NCI-H82 (cell line): ENCODE results near the gene SPATA45.

Experiments used
- DNase-seq: peaks from one replicate; lab custom pipeline; 2025; lab: John Stamatoyannopoulos, UW

SPATA45 gene

DNA sequence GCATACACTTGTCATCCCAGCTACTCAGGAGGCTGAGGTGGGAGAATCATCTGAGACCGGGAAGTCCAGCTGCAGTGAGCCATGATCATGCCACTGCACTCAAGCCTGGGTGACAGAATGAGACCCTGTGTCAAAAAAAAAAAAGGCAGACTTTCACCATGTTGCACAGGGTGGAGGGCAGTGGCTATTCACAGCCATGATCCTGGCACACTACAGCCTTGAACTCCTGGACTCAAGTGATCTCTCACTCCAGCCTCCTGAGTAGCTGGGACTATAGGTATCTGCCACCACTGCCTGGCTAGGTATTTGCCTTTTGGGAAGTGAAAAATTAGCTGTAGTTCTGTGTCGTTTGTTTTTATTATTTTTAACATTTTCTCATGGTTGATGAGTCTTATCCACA lies 19.1 kb downstream of the SPATA45 start:
- DNase-seq: peak; percentile 64

DNA sequence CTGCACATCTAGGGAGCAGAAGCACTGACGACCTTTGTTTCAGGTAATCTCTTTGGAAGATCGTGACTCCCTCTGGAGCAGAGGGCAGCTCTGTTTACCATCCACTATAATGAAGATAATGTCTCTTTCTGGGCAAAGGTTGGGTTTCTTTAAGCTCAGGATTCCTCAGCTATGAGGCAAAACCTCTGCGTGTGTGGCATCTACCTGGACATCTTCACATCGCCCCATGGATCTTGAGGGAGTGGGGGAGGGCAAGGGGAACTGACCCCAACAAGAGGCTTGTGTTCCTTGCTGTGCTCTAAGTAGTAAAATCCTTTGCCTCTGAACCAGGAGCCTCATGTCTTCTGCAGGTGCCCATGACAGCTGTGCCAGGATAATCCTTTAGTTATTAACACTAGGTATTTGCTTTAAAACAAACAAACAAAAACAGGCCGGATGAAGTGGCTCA lies 19.6 kb downstream of the SPATA45 start:
- DNase-seq: peak; percentile 97

DNA sequence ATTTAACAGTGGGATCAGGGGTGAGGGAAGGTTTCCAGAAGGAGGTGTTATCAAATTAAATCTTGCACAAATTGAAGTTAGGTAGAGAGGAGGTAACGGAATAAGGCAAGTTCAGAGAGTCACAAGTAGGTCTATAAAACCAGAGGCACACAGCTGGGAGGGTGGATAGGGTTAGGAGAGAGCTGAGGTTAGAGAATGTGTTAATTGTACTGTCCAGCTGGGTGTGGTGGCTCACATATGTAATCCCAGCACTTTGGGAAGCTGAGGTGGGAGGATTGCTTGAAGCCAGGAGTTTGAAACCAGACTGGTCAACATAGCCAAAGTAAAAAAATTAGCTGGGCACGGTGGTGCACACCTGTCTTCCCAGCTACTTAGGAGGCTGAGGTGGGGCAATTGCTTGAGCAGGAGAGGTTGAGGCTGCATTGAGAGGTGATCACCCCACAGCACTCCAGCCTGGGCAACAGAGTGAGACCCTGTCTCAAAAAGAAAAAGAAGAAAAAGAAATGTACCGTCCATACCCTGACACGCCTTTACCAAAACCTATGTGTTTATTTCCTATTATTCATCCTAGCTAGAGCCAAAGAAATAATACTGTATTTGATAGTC lies 20.2 kb downstream of the SPATA45 start:
- peak; percentile 21 for DNase-seq

- no peak for DNase-seq
Observed at GRCh38 chr1:212825798-212826452, 21.5 kb downstream of the SPATA45 start.

- DNase-seq: no peak
Observed at GRCh38 chr1:212824201-212824600, 23.2 kb downstream of the SPATA45 start.

GRCh38 chr1:212822956-212823355 lies 24.5 kb downstream of the SPATA45 start:
- no peak for DNase-seq

- DNase-seq: no peak
Observed at GRCh38 chr1:212820969-212821368, 26.5 kb downstream of the SPATA45 start.

GRCh38 chr1:212819726-212820125 lies 27.7 kb downstream of the SPATA45 start:
- no peak for DNase-seq

GRCh38 chr1:212816567-212817278 lies 30.7 kb downstream of the SPATA45 start:
- DNase-seq: peak; percentile 21

DNA sequence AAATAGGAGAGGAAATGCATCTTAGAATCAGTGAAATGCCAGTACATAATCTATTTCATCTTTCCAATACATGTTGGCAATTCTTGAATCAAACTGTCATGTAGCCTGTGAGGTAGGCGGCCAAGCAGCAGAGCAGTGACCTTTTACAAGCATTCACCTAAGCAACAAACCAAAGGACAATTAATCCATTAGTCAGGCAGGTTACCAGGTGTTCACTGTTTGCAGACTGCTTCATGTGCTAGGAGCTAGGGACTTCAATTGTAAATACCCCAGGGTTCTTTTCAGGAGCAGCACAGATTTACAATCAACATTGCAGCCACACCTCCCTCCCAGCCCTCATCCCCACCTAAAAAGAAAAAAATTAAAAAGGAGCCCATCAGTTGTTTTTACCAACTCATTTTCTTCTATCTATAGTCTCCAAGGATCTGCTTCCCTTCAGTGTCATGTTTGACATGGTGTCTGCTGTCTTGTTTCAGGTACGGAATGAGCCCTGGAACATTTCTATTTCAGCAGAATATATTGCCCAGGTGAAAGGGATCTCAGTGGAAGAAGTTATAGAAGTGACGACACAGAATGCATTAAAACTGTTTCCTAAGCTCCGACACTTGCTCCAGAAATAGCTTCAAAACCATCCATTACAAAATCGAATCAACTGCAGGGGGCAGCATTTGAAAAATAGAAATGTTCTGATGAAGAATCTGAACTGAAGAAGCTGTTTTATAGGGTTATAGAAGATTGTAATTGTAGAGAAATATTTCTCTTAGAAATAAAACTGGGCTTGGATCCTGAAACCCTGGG lies 32.7 kb downstream of the SPATA45 start:
- DNase-seq: peak; percentile 41

DNA sequence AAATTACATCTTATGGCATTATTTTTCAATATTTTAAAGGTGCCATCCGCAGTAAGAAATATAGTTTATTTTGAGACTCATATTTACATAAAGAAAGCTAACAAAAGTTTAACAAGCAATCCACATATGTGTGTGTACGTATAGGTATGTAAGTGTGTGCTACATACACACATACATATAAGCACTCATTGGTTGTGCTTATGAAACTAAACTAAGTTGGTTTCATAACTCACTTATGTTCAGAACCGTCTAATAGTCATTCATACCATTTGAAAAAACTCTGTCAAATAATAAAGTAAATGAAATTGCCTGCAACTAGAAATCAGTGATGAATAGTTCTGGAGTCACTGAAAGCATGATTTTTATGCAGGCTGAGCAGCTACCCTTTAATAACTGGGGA lies 41.7 kb downstream of the SPATA45 start:
- no peak for DNase-seq

GRCh38 chr1:212797681-212798080 lies 49.8 kb downstream of the SPATA45 start:
- no peak for DNase-seq

GRCh38 chr1:212794561-212795014 lies 52.9 kb downstream of the SPATA45 start:
- DNase-seq: no peak

- DNase-seq: peak; percentile 37
Observed at GRCh38 chr1:212792396-212792908, 55.0 kb downstream of the SPATA45 start.

- peak; percentile 97 for DNase-seq
Observed at GRCh38 chr1:212791676-212792395, 55.6 kb downstream of the SPATA45 start, which contains the start of the genes NSL1 and TATDN3. Gene NSL1, minus strand, starts transcription at chr1:212791777. Its CDS starts 14 bp downstream, at chr1:212791763. Gene TATDN3, plus strand, starts transcription at chr1:212791894. Its CDS starts 28 bp downstream, at chr1:212791922.

DNA sequence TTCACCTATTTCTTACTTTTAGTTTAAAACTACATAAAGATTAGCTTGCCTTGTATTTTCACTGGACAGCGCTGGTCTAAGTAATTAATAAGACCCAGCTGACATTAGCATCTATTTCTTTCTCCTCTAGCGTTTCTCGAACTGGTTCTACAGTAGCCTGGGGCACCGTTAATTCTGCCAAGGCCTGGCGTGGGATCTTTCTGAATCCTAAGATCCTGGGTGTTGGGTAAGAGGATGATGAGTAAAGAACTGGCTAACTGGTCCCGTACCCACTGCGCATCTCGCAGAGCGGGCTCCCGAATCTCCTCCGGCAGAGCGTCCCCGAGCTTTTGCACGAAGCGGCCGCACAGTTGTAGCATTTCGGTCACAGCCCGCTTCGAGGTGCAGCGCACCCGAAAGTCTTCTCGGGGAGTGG lies 56.2 kb downstream of the SPATA45 start:
- DNase-seq: peak; percentile 89

- DNase-seq: no peak
Observed at GRCh38 chr1:212785871-212786270, 61.6 kb downstream of the SPATA45 start.

DNA sequence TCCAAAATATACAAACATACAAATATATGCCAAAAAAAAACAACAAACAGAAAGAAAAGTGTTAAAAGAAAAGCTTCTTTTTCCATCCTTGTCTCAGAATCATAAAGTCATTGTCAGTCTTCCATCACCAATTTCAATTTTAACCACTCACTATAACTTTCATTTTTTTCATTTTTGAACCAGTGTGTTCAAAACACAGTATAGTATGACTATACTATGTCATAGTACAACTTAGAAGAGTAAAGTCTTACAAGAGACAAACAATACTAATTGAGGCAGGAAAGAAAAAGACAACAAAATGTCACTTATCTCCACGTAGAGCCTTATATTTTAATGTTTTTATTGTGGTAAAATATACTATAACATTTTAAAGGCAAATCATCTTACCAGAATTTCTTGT lies 63.5 kb downstream of the SPATA45 start:
- DNase-seq: no peak

- peak; percentile 53 for DNase-seq
Observed at GRCh38 chr1:212782422-212783154, 64.9 kb downstream of the SPATA45 start.

DNA sequence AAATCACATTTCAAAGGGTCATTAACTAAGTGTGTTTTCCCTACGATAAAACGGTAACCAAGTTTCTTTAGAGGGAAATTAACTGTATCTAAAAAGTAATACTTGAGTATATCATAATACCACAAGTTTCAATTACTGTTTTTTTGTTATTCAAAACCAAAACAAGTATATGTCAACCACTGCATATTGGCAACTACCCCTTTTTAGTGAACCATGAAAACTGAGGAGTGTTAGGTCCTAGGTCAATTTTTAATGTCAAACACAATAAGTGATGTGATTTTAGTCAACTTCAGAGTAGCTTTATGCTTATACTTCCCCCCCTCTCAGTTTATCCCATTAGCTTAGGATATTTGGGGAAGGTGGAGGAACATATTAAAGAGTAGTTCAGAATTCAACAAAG lies 66.2 kb downstream of the SPATA45 start:
- no peak for DNase-seq
